ENCODE measurements around the gene DOCK8. TPM values are rescaled to one million over a fixed set of nuclear protein-coding genes. Genes with fewer than 3 reads are reported as not detected.
A peak's percentile ranks its signal among the peaks of the same experiment; 100 is the strongest.

Gene DOCK8
- total and polyA plus RNA-seq, 4 experiments from 2014 or later = 31.0 to 315 (median 200) TPM

DNA sequence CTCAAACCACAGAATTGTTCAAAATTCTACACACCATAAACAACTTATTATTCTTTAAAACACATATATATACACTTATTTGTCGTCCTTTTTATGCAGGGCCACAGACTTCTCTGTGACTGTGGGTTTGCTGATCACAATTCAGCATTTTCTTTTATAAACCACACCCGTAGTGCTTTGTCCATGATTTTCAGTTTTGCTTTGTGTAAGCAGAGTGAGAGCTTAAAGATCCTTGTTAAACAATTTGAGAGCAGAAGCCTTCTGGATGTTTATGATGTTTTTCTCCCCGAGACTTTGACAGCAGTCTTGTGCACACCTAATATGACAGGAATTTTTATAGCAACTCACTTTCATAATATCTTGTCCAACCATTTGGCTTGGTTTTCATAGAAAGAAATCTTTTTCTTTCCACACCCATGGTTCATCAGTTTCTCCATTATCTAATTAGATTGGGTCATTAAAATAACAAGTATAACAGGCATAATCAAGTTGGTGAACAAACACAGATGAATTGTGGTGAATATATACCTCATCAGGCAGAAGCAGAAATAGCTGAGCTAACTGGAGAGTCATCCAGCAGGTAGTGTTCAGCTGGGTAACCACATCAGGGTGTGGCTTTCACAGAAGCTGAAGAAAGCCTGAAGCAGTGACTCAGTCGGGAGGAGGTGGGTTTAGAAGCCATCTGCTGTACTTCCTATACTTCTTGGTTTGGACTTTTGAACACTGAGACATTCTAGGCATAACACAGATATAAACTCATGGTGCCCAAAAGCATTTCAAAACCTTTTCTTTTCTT, 232.8 kb downstream of the DOCK8 start:
- Histone ChIP-seq H3K9me3 (ENCODE audit: control insufficient read depth in 1 of 2, low read length in 2 of 2) (no peaks in the 10 kb centered on the region), H3K4me3 (ENCODE audit: low read length in 2 of 2) (no peak overlapping the region), H3K36me3 (ENCODE audit: insufficient read depth, low read length) (peaks cover 64% of the 10 kb centered on the region), H3K27ac (ENCODE audit: low read depth, low read length) (peak overlapping the region; percentile 3), H3K4me1 (ENCODE audit: insufficient read depth, low read length) (peaks cover 22% of the 10 kb centered on the region), H3K27me3 (ENCODE audit: insufficient read depth, low read length) (no peaks in the 10 kb centered on the region)
- Mint-ChIP-seq H3K36me3 (peaks cover 61 to 79% of the 10 kb centered on the region in 2 donors), H3K4me3 (peak overlapping the region; percentile 1 to 44 (median 20)), H3K9me3 (no peaks in the 10 kb centered on the region), H3K4me1 (peaks cover 18 to 34% (median 27%) of the 10 kb centered on the region in 4 donors), H3K27ac (peak overlapping the region; percentile 67 to 90 (median 84)), H3K27me3 (no peaks in the 10 kb centered on the region)
- ChIA-PET CTCF (ENCODE audit: partially characterized antibody) (interaction anchor here (0.5 to 2.3 kb wide), 5 partner anchors 13 to 361 kb away, joined by 3 to 7 read pairs (median 3); no protein-coding TSS in a partner anchor), POLR2A (ENCODE audit: partially characterized antibody) (interaction anchor here (0.5 to 1.4 kb wide), 5 partner anchors 11 to 53 kb away, joined by 3 to 7 read pairs (median 5); no protein-coding TSS in a partner anchor)
- DNase-seq = peak; percentile 61 to 87 (median 71)
- intact Hi-C loops (cut with micrococcal nuclease) = loop anchor here (1.0 to 2.0 kb wide), 3 partner anchors 23 to 100 kb away; partner anchors contain the start of gene KANK1

GRCh38 chr9:450057-450456, 235.4 kb downstream of the DOCK8 start:
- Histone ChIP-seq H3K27me3 (ENCODE audit: insufficient read depth, low read length) (no peaks in the 10 kb centered on the region), H3K4me1 (ENCODE audit: insufficient read depth, low read length) (peaks cover 22% of the 10 kb centered on the region), H3K36me3 (ENCODE audit: insufficient read depth, low read length) (peaks cover 60% of the 10 kb centered on the region), H3K27ac (ENCODE audit: low read depth, low read length) (no peak overlapping the region), H3K9me3 (ENCODE audit: control insufficient read depth in 1 of 2, low read length in 2 of 2) (no peaks in the 10 kb centered on the region), H3K4me3 (ENCODE audit: low read length in 2 of 2) (no peak overlapping the region)
- intact Hi-C loops (cut with micrococcal nuclease) = no loop called here
- CTCF ChIA-PET (ENCODE audit: partially characterized antibody) = no interaction called here
- Mint-ChIP-seq H3K36me3 (peaks cover 60 to 74% of the 10 kb centered on the region in 2 donors), H3K27me3 (no peaks in the 10 kb centered on the region), H3K9me3 (no peaks in the 10 kb centered on the region), H3K27ac (no peak overlapping the region), H3K4me3 (no peak overlapping the region), H3K4me1 (peaks cover 18 to 31% (median 27%) of the 10 kb centered on the region in 4 donors)
- no peak for DNase-seq
- POLR2A ChIA-PET (ENCODE audit: partially characterized antibody) = no interaction called here

GRCh38 chr9:450561-450960, 235.9 kb downstream of the DOCK8 start:
- DNase-seq = no peak
- ChIA-PET CTCF (ENCODE audit: partially characterized antibody) (no interaction called here), POLR2A (ENCODE audit: partially characterized antibody) (no interaction called here)
- Mint-ChIP-seq H3K9me3 (no peaks in the 10 kb centered on the region), H3K4me1 (peaks cover 17 to 28% (median 23%) of the 10 kb centered on the region in 4 donors), H3K27ac (peak overlapping the region in 3 of 7 donors; percentile 66 to 88 (median 80)), H3K36me3 (peaks cover 55 to 70% of the 10 kb centered on the region in 2 donors), H3K4me3 (no peak overlapping the region), H3K27me3 (no peaks in the 10 kb centered on the region)
- Histone ChIP-seq H3K4me1 (ENCODE audit: insufficient read depth, low read length) (peaks cover 22% of the 10 kb centered on the region), H3K9me3 (ENCODE audit: control insufficient read depth in 1 of 2, low read length in 2 of 2) (no peaks in the 10 kb centered on the region), H3K27me3 (ENCODE audit: insufficient read depth, low read length) (no peaks in the 10 kb centered on the region), H3K4me3 (ENCODE audit: low read length in 2 of 2) (no peak overlapping the region), H3K27ac (ENCODE audit: low read depth, low read length) (no peak overlapping the region), H3K36me3 (ENCODE audit: insufficient read depth, low read length) (peaks cover 56% of the 10 kb centered on the region)
- intact Hi-C loops (cut with micrococcal nuclease) = no loop called here

DNA sequence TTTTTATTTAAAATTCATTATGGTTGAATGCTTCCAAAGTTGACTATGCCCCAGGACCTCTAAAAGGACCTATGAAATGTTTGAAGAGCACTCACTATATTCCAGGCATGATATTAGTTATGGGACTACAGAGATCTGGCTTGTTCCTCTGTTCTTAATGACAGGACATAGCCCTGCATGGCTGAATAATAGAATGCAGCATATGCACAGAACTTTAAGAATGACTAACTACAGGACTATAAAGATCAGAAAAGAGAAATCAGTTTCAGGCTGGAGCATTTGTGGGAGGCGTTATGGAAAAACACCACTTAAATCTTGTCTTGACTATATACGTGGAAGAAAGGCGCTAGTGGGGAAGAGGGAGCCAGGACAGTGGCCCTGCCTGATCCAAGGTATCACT, 239.2 kb downstream of the DOCK8 start:
- no peak overlapping the region for H3K4me3 ChIP-seq (ENCODE audit: low read length in 2 of 2)
- ChIA-PET CTCF (ENCODE audit: partially characterized antibody) (no interaction called here), POLR2A (ENCODE audit: partially characterized antibody) (no interaction called here)
- H3K36me3 ChIP-seq (ENCODE audit: insufficient read depth, low read length) = peaks cover 75% of the 10 kb centered on the region
- H3K27me3 ChIP-seq (ENCODE audit: insufficient read depth, low read length) = no peaks in the 10 kb centered on the region
- no peak for DNase-seq
- H3K4me1 ChIP-seq (ENCODE audit: insufficient read depth, low read length) = no peaks in the 10 kb centered on the region
- H3K9me3 ChIP-seq (ENCODE audit: control insufficient read depth in 1 of 2, low read length in 2 of 2) = no peaks in the 10 kb centered on the region
- Mint-ChIP-seq H3K36me3 (peaks cover 56 to 74% of the 10 kb centered on the region in 2 donors), H3K9me3 (no peaks in the 10 kb centered on the region), H3K4me3 (no peak overlapping the region), H3K4me1 (peaks cover 2 to 15% (median 7%) of the 10 kb centered on the region in 4 donors), H3K27me3 (no peaks in the 10 kb centered on the region), H3K27ac (peak overlapping the region in 4 of 7 donors; percentile 19 to 61 (median 34))
- H3K27ac ChIP-seq (ENCODE audit: low read depth, low read length) = no peak overlapping the region
- intact Hi-C loops (cut with micrococcal nuclease) = no loop called here

GRCh38 chr9:456365-456764, 241.7 kb downstream of the DOCK8 start:
- Histone ChIP-seq H3K36me3 (ENCODE audit: insufficient read depth, low read length) (peaks cover 63% of the 10 kb centered on the region), H3K27me3 (ENCODE audit: insufficient read depth, low read length) (no peaks in the 10 kb centered on the region), H3K27ac (ENCODE audit: low read depth, low read length) (no peak overlapping the region), H3K9me3 (ENCODE audit: control insufficient read depth in 1 of 2, low read length in 2 of 2) (no peaks in the 10 kb centered on the region), H3K4me1 (ENCODE audit: insufficient read depth, low read length) (peaks cover 5% of the 10 kb centered on the region), H3K4me3 (ENCODE audit: low read length in 2 of 2) (no peak overlapping the region)
- ChIA-PET CTCF (ENCODE audit: partially characterized antibody) (no interaction called here), POLR2A (ENCODE audit: partially characterized antibody) (no interaction called here)
- H3K27ac Mint-ChIP-seq = peak overlapping the region in 2 of 7 donors; percentile 7 to 38
- intact Hi-C loops (cut with micrococcal nuclease) = no loop called here
- peaks cover 48 to 75% of the 10 kb centered on the region in 2 donors for H3K36me3 Mint-ChIP-seq
- no peak overlapping the region for H3K4me3 Mint-ChIP-seq
- no peaks in the 10 kb centered on the region for H3K27me3 Mint-ChIP-seq
- H3K4me1 Mint-ChIP-seq = peaks cover 6 to 25% (median 15%) of the 10 kb centered on the region in 4 donors
- no peak for DNase-seq
- no peaks in the 10 kb centered on the region for H3K9me3 Mint-ChIP-seq

- Mint-ChIP-seq H3K4me1 (peaks cover 6 to 25% (median 15%) of the 10 kb centered on the region in 4 donors), H3K4me3 (no peak overlapping the region), H3K27ac (peak overlapping the region; percentile 9 to 75 (median 60)), H3K27me3 (no peaks in the 10 kb centered on the region), H3K9me3 (peaks cover 0 to 1% (median 0%) of the 10 kb centered on the region in 8 donors), H3K36me3 (peaks cover 51 to 79% of the 10 kb centered on the region in 2 donors)
- Histone ChIP-seq H3K36me3 (ENCODE audit: insufficient read depth, low read length) (peaks cover 58% of the 10 kb centered on the region), H3K27ac (ENCODE audit: low read depth, low read length) (no peak overlapping the region), H3K4me1 (ENCODE audit: insufficient read depth, low read length) (peaks cover 5% of the 10 kb centered on the region), H3K9me3 (ENCODE audit: control insufficient read depth in 1 of 2, low read length in 2 of 2) (no peaks in the 10 kb centered on the region), H3K27me3 (ENCODE audit: insufficient read depth, low read length) (no peaks in the 10 kb centered on the region), H3K4me3 (ENCODE audit: low read length in 2 of 2) (no peak overlapping the region)
- ChIA-PET CTCF (ENCODE audit: partially characterized antibody) (interaction anchor here (1.0 kb wide), 1 partner anchor 12 kb away, joined by 4 read pairs; no protein-coding TSS in a partner anchor), POLR2A (ENCODE audit: partially characterized antibody) (interaction anchor here (1.2 to 1.7 kb wide), 2 partner anchors 10 kb away, joined by 3 to 8 read pairs; no protein-coding TSS in a partner anchor)
- DNase-seq = no peak
- intact Hi-C loops (cut with micrococcal nuclease) = no loop called here
Observed at GRCh38 chr9:458590-458989, 243.9 kb downstream of the DOCK8 start.

Measured in CD4-positive, alpha-beta memory T cell (primary cell).